GM21423 (cell line): ENCODE measurements around the gene LCE4A.
"Not testable (repeated sequence)": the region's sequence is repeated elsewhere in the genome, so short reads cannot be mapped to it uniquely, and the experiment has no call there.

Experiments
- ATAC-seq: cut with Tn5 transposase; IDR thresholded peaks from one replicate; pipeline ENCODE4 v1.9.1; 2021; ENCODE audit warnings: mild to moderate bottlenecking, moderate library complexity; ENCODE audit not compliant: unreplicated experiment

The LCE4A gene, protein sequence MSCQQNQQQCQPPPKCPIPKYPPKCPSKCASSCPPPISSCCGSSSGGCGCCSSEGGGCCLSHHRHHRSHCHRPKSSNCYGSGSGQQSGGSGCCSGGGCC

GRCh38 chr1:152707860-152708259 lies at the start of gene LCE4A:
Gene LCE4A, plus strand, starts transcription at chr1:152708160. Its CDS starts 916 bp downstream, at chr1:152709076.
- ATAC-seq = no peak

DNA sequence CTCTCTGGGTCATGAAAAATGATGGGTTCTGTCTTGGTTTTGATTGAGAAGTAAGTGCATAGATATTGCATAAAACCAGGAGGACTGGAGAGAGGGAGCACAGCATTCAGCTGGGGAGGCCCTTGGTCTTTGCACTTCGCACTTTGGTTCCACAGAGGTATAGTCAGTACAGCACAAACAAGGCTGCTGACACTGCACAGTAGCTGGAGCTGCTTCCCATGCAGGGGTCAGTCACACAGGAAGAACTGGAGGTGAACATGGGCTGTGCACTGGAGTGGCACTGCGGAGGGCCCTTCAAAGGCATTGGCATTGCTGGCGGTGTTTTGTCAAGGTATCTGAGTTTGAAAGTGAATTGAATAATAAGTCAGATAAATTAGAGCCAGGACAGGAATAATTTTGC lies 49.3 kb upstream of the LCE4A start:
- ATAC-seq = no peak

DNA sequence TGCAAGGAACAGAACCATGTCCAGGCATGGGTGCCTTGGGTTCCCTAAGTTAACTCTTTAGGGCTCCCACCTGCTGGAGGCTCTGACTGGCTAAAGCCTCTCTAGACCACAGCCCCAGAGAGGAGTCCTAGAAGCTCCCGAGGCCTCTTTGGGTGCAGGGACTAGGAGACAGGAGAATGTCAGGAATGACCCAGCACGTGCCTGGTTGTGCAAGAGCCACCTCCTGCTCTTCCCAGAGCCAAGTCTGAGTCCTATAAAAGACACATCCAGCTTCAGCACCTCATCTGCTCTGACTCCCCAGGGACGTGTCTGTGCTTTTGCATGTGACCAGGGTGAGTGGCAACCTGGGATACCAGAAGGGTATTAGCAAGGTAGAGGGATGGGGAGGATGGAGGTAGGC lies 44.9 kb upstream of the LCE4A start, which contains the start of gene LCE2D:
Gene LCE2D, plus strand, starts transcription at position 283 of the 400 bp plus-strand sequence. CDS start 726 bp downstream, outside the sequence.
- ATAC-seq = no peak

DNA sequence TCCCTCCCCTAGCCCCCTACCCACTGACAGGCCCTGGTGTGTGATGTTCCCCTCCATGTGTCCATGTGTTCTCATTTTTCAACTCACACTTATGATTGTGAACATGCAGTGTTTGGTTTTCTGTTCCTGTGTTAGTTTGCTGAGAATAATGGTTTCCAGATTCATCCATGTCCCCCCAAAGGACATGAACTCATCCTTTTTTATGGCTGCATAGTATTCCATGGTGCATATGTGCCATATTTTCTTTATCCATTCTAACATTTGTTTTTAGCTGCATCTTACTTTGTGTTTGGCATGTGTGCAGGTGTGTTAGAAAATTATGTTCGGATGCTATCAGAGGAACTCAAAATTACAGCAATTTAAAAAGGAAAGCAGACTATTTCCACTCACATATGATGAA lies 41.8 kb upstream of the LCE4A start:
- not testable (repeated sequence) for ATAC-seq

DNA sequence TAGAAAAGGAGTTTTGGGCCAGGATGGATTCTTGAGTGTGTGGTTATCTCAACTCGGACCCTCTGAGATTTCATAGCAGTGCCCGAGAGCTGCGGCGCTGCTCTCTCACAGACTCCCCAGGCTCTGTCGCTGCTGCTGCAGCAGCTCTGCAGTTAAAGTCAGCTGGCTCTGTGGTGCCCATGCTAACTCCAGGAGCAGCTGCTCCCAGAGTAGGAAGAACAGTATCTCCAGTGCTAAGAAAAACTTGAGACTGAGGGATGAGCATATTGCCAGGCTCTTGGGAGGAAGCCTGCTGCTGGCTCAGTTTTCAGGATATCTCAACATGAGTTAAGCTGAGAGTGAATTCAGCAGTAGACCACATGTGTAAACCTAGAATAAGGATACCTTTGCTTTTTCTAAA lies 40.3 kb upstream of the LCE4A start:
- no peak for ATAC-seq

DNA sequence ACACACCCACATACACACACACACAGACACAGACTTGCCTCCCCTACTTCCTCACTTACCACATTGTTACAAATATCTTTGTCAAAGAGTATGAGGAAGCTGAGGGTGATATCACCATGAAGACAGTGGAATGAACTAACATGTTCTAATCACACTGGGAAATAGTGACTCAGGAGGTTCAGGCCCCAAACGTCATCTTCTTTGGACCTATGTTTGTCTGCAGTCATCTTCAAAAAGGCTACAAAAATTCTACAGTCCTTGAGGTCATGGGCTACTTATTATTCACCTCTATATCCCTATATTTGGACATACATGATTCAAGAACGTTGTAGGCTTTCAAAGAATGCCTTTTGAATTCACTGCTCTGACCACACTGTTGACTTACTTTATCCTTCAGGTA lies 34.9 kb upstream of the LCE4A start:
- ATAC-seq = no peak

DNA sequence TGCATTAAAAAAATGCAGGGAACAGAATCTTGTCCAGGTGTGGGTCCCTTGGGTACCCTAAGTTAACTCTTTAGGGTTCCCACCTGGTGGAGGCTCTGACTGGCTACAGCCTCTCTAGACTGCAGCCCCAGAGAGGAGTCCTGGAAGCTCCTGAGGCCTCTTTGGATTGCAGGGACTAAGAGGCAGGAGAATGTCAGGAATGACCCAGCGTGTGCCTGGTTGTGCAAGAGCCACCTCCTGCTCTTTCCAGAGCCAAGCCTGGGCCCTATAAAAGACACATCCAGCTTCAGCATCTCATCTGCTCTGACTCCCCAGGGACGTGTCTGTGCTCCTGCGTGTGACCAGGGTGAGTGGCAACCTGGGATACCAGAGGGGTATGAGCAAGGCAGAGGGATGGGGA lies 33.0 kb upstream of the LCE4A start, which contains the start of gene LCE2C:
Gene LCE2C, plus strand, starts transcription at position 297 of the 400 bp plus-strand sequence. CDS start 737 bp downstream, outside the sequence.
- ATAC-seq = not testable (repeated sequence)

- ATAC-seq = no peak
Measured at GRCh38 chr1:152679459-152679858, 28.5 kb upstream of the LCE4A start.

DNA sequence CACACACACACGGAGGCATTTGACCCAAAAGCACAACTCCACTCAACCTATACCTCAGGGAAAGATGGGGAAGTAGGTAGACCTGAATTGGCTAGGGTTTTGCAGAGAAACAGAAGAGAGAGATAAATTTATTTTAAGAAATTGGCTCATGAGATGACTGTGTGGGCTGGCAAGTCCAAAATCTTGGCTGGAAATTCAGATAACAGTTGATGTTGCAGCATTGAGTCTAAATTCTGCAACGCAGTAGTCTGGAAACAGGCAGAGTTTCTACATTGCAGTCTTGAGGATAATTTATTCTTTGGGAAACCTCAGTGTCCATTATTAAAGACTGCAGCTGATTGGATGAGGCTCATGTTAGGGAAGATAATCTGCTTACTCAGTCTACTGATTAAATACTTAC lies 26.3 kb upstream of the LCE4A start:
- ATAC-seq = no peak

GRCh38 chr1:152683846-152684245 lies 24.1 kb upstream of the LCE4A start:
- no peak for ATAC-seq

GRCh38 chr1:152685823-152686222 lies 22.1 kb upstream of the LCE4A start, which contains the start of gene LCE2B:
Gene LCE2B, plus strand, starts transcription at chr1:152686123. Its CDS starts 721 bp downstream, at chr1:152686844.
- not testable (repeated sequence) for ATAC-seq

DNA sequence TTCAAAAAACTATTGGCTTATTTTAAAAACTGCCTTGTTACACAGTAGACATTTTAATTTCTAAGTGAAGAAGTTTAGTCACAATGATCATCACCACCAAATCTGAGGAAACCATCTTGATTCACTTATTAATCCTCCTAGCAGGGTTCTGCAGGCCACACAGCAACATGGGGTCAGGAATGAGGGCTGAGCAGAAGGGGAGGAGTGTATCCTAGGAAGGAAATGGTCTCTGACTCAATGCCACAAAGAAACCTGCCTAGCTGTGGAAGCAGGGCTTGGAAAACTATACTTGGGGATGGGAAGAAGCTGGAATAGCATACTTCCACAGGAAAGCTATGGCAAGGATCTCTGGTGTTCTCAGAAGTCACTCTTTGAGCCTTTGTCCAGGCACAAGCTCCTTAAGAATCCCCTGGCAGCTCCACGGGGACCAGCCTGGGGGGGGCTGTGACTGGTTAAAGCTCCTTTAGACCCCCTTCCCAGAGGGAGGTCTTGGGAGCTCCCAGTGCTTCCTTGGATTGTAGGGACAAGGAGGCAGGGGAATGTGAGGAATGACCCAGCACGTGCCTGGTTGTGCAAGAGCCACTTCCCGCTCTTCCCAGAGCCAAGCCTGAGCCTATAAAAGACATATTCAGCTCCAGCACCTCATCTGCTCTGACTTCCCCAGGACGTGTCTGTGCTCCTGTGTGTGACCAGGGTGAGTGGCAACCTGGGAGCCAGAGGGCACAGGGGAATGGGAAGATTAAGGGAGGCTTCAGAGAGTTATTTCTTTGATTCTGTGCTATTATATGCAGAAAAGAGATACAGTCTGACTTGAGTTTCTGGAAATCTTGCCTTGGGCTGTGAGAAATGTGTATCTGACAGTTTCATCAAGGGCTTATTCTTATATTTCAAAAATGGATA lies 10.0 kb upstream of the LCE4A start, which contains the start of gene LCE2A:
Gene LCE2A, plus strand, starts transcription at position 645 of the 900 bp plus-strand sequence. CDS start 557 bp downstream, outside the sequence.
- ATAC-seq = no peak

GRCh38 chr1:152699746-152700145 lies 8.2 kb upstream of the LCE4A start:
- no peak for ATAC-seq

GRCh38 chr1:152718238-152718637 lies 10.3 kb downstream of the LCE4A start:
- no peak for ATAC-seq

GRCh38 chr1:152725261-152725660 lies 17.3 kb downstream of the LCE4A start:
- ATAC-seq = no peak

DNA sequence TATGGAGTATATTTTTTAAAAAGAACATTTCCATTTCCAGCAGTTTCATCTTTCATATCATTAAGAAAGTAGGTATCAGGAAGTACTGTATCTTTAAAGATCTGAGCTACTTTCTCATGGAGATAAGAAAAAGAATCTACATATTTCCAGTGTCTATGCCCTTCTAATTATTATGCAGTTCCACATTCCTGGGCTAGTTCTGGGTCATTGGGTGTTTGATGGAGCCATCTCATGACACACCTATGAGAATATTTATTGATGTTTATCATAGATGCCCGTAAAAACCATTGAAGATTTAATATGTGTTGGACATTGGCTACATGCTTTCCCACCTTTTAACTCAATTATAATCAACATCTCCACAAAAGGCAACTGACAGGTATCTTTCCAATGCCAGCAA lies 21.0 kb downstream of the LCE4A start:
- no peak for ATAC-seq

GRCh38 chr1:152735648-152736047 lies 27.7 kb downstream of the LCE4A start:
- no peak for ATAC-seq

DNA sequence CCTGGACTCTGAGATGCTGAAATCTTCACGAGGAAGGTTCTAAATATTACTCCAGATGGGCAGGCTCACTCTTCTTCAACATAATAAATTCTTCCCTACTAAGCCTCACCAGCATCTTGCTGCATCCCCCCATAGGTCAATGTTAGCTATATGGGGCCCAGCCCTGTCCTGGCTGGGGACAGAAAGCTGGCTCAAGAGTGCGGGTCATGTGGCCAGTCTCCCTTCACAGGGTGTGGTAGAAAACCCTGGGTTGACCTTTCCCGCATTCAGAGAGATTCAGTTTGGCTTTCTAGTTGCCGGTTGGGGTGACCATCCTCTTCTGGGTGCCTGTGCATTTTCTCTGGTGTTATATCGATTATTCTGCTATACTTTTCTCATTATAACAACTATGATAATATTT lies 30.0 kb downstream of the LCE4A start:
- ATAC-seq = no peak

DNA sequence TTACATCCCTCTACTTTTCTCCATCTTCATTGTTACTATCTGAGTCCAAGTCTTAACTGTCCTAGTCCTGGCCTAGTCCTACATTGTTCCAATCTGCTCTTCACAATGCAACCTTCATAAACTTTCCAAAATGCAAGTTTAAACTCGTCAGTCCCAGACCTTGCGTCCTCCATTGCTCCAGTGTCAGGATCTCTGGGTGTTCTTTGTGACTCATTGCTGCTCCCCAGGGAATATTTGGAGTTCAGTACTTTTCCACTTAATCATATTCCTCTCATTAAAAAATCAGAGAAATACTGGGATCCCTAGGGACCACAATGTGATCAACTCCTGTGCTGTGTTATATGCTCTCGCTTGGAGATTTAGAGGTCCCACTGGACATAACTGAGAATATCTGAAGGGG lies 31.9 kb downstream of the LCE4A start:
- no peak for ATAC-seq

DNA sequence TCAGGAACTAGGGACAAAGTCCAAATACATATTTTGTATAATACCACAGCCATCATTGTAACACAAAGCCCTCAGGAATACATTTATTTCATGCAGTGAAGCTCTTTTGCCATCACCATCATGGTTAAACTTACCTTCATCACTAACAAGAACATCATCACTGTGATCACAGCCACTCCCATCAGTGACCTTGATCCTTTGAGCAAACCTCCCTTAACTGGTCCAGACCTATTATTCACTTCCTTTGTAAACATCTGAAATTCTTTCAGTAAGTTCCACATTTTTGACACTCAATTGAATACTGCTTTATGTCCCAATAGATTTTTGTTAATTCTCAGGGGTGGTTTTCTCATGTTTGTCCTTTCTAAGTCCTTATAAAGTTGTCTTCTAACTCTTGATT lies 33.7 kb downstream of the LCE4A start:
- ATAC-seq = no peak

DNA sequence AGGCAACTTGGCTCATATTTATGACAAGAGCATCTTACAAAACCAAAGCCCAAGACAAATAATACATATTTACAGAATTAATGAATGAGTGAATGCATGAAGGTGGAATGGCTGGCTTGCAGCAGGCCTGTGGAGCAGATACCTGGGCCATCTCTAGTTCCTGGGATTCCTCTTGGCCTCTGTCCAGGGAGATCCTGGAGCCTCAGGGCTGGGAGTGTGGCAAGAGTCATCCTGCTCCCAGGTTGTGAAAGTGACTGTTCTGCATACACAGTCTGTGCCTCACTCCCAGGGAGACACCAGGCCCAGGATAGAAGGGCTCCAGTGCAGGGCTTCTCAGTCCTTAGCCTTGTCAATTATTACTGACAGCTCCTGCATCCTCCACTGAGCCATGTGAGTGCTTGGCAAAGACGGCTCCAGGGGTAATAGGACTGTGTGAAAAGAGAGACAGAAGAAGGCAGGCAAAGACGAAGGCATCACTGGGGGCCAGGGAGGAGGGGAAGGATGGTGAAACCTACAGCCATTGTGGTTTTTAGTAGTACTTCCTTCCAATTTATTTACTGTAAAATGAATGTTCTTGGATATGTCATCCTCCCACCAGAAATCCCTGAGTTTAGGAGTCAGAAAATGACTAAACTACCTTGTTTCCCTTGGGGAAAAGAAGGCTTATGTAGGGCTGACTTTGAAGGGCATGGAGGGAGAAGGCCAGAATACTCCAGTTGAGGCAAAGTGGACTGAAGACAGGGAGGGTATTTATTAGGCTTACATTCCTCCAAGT lies 35.6 kb downstream of the LCE4A start:
- no peak for ATAC-seq
